HFFc6 (cell line): ENCODE data around the gene STX8. TPM values are rescaled to one million over a fixed set of nuclear protein-coding genes. Genes with fewer than 3 reads are reported as not detected.

Experiments
- DNase-seq: peaks from one replicate; pipeline ENCODE4 v3.0.0-alpha.2; 2018
- H3K27ac Mint-ChIP-seq: 2 replicates; pipeline ENCODE4 v1.8.0; 2020; ENCODE audit warnings: mild to moderate bottlenecking, mixed read lengths
- H3K27me3 Mint-ChIP-seq: 2 replicates; pipeline ENCODE4 v1.8.0; 2021; ENCODE audit warnings: mild to moderate bottlenecking, moderate library complexity, mixed read lengths; ENCODE audit not compliant: insufficient read depth
- H3K36me3 Mint-ChIP-seq: 2 replicates; pipeline ENCODE4 v1.8.0; 2021; ENCODE audit warnings: low read depth, mixed read lengths
- H3K4me1 Mint-ChIP-seq: 2 replicates; pipeline ENCODE4 v1.8.0; 2020; ENCODE audit warnings: low read depth, mixed read lengths
- H3K4me3 Mint-ChIP-seq: 2 replicates; pipeline ENCODE4 v1.8.0; 2020; ENCODE audit warnings: mild to moderate bottlenecking, moderate library complexity, mixed read lengths
- H3K9me3 Mint-ChIP-seq: 2 replicates; pipeline ENCODE4 v1.8.0; 2020; ENCODE audit warnings: mild to moderate bottlenecking, mixed read lengths
- CTCF ChIP-seq: fragments of 200-600 bp; sonication (generic); IDR thresholded peaks from 2 replicates; pipeline ENCODE4 v1.5.0; 2021; ENCODE audit warnings: antibody characterized with exemption, mild to moderate bottlenecking
- total RNA-seq, 6 experiments: library from RNA; stranded (reverse); fragmentation: NEBNext Ultra II Directional; extraction: Animal tissue kit (Norgen Biotek cat#: 25700); gene quantifications; 2 replicates in 1 of 6; 3 replicates in 5 of 6; pipeline ENCODE4 v1.2.3, GENCODE V29; 2021

Gene STX8
- total RNA-seq, 6 experiments from 2014 or later = 48.9 to 73.8 (median 60.9) TPM

- TF ChIP-seq CTCF = no peak
- Mint-ChIP-seq H3K9me3 (peaks cover 28% of the 10 kb centered on the region), H3K36me3 (no peaks in the 10 kb centered on the region), H3K4me3 (no peak overlapping the region), H3K27me3 (peaks cover 9% of the 10 kb centered on the region), H3K27ac (no peak overlapping the region), H3K4me1 (peaks cover 8% of the 10 kb centered on the region)
- DNase-seq = no peak
These were observed 367.1 kb downstream of the STX8 start for GRCh38 chr17:9208381-9209105.

- no peak for DNase-seq
- Mint-ChIP-seq H3K27ac (no peak overlapping the region), H3K9me3 (peaks cover 23% of the 10 kb centered on the region), H3K36me3 (no peaks in the 10 kb centered on the region), H3K27me3 (peaks cover 9% of the 10 kb centered on the region), H3K4me3 (no peak overlapping the region), H3K4me1 (peaks cover 8% of the 10 kb centered on the region)
- no peak for TF ChIP-seq CTCF
These were observed 368.8 kb downstream of the STX8 start for GRCh38 chr17:9206741-9207332.

- TF ChIP-seq CTCF = no peak
- DNase-seq = no peak
- peaks cover 8% of the 10 kb centered on the region for H3K4me1 Mint-ChIP-seq
- H3K27ac Mint-ChIP-seq = no peak overlapping the region
- no peaks in the 10 kb centered on the region for H3K36me3 Mint-ChIP-seq
- peaks cover 9% of the 10 kb centered on the region for H3K27me3 Mint-ChIP-seq
- no peak overlapping the region for H3K4me3 Mint-ChIP-seq
- peaks cover 22% of the 10 kb centered on the region for H3K9me3 Mint-ChIP-seq
These were observed 369.3 kb downstream of the STX8 start for GRCh38 chr17:9206410-9206703.

GRCh38 chr17:9205520-9206409, 369.9 kb downstream of the STX8 start:
- DNase-seq = no peak

More at GRCh38 chr17:9205520-9206409, 369.9 kb downstream of the STX8 start:
- Mint-ChIP-seq H3K36me3 (no peaks in the 10 kb centered on the region), H3K4me3 (no peak overlapping the region), H3K9me3 (peaks cover 23% of the 10 kb centered on the region), H3K27ac (no peak overlapping the region), H3K4me1 (peaks cover 8% of the 10 kb centered on the region), H3K27me3 (peaks cover 9% of the 10 kb centered on the region)
- TF ChIP-seq CTCF = no peak
